GM21619 (cell line): Measurements from ENCODE around the gene UGT8.

Experiments
- ATAC-seq: cut with Tn5 transposase; IDR thresholded peaks from one replicate; pipeline ENCODE4 v1.9.1; 2021; ENCODE audit not compliant: unreplicated experiment

Gene UGT8

GRCh38 chr4:114688059-114688458 lies 89.5 kb downstream of the UGT8 start:
- no peak for ATAC-seq

- ATAC-seq: no peak
Observed at GRCh38 chr4:114690571-114690970, 92.0 kb downstream of the UGT8 start.

- ATAC-seq: peak; percentile 93
Observed at GRCh38 chr4:114691865-114692264, 93.3 kb downstream of the UGT8 start.

GRCh38 chr4:114692958-114693357 lies 94.4 kb downstream of the UGT8 start:
- ATAC-seq: no peak

GRCh38 chr4:114694770-114695169 lies 96.2 kb downstream of the UGT8 start:
- ATAC-seq: peak; percentile 41

- ATAC-seq: no peak
Observed at GRCh38 chr4:114698231-114698630, 99.6 kb downstream of the UGT8 start.

- ATAC-seq: no peak
Observed at GRCh38 chr4:114701491-114701890, 102.9 kb downstream of the UGT8 start.

GRCh38 chr4:114717432-114717831 lies 118.8 kb downstream of the UGT8 start:
- ATAC-seq: no peak

- no peak for ATAC-seq
Observed at GRCh38 chr4:114725066-114725465, 126.5 kb downstream of the UGT8 start.

- ATAC-seq: no peak
Observed at GRCh38 chr4:114727461-114727860, 128.9 kb downstream of the UGT8 start.
